Heart left ventricle (tissue), 16 donors: ENCODE data around the gene LRBA. TPM values are rescaled to one million over a fixed set of nuclear protein-coding genes. Genes with fewer than 3 reads are reported as not detected.

ENCODE experiments used
- ATAC-seq, 4 donors: fragments of 200-7000 bp; cut with Tn5 transposase; one replicate each; pipeline ENCODE4 v1.9.1; 2020 to 2022; ENCODE audit warnings: moderate library complexity in 4 of 4, mild to moderate bottlenecking in 3 of 4, moderate number of reproducible peaks in 1 of 4
- DNase-seq, 5 donors: peaks; one replicate each; pipeline ENCODE4 v3.0.0-alpha.2; 2020
- H3K27ac ChIP-seq, 12 donors: fragments of 200-600 bp; sonication (generic) in 4 of 12; one replicate each; pipeline versions ENCODE4 v1.5.0 to v1.8.0; 2016 to 2022; ENCODE audit warnings: mild to moderate bottlenecking in 2 of 12
- H3K27me3 ChIP-seq, 9 donors: fragments of 200-600 bp; sonication (generic) in 2 of 9; one replicate each; pipeline versions ENCODE4 v1.5.1 to v1.8.0; 2016 to 2022; ENCODE audit warnings: mild to moderate bottlenecking in 3 of 9
- H3K36me3 ChIP-seq, 9 donors: fragments of 200-600 bp; sonication (generic) in 2 of 9; one replicate each; pipeline versions ENCODE4 v1.5.0 to v1.8.0; 2018 to 2022; ENCODE audit warnings: mild to moderate bottlenecking in 2 of 9
- H3K4me1 ChIP-seq, 12 donors: fragments of 200-600 bp; sonication (generic) in 4 of 12; one replicate each; pipeline versions ENCODE4 v1.5.0 to v1.8.0; 2016 to 2022; ENCODE audit warnings: mild to moderate bottlenecking in 3 of 12
- H3K4me3 ChIP-seq, 12 donors: fragments of 200-600 bp; sonication (generic) in 4 of 12; one replicate each; pipeline versions ENCODE4 v1.5.0 to v1.8.0; 2017 to 2022; ENCODE audit warnings: mild to moderate bottlenecking in 9 of 12, moderate library complexity in 4 of 12
- H3K9me3 ChIP-seq, 12 donors: fragments of 200-600 bp; sonication (generic) in 4 of 12; one replicate each; pipeline versions ENCODE4 v1.5.0 to v1.8.0; 2016 to 2022; ENCODE audit warnings: mild to moderate bottlenecking in 1 of 12
- POLR2A ChIP-seq, 2 donors: fragments of 450-650 bp; IDR thresholded peaks; one replicate each; pipeline ENCODE4 v1.6.1; 2017; ENCODE audit warnings: antibody characterized with exemption in 2 of 2, mild to moderate bottlenecking in 2 of 2, moderate library complexity in 2 of 2
- WGBS, 4 donors: extraction: QIAGEN DNeasy Blood & Tissue Kit in 2 of 4; methylation state at CpG; one replicate each; pipeline versions ENCODE4 v1.1.5 to v1.1.7; 2013 to 2018; 5-methylcytosine and 5-hydroxymethylcytosine counted together
- intact Hi-C, 10 donors: fragments of 100-400 bp; cut with DNase I; formaldehyde crosslinking; loops; one replicate each; pipeline versions ENCODE4 v1.11.1 to v1.14.2; 2022
- polyA plus RNA-seq, 2 donors: library from polyadenylated mRNA; stranded (reverse); fragments of 200-250 nt; gene quantifications; one replicate each; pipeline ENCODE4 v1.2.3, GENCODE V29; 2013
- total RNA-seq, 9 donors: library from RNA; depleted of rRNA in 2 of 9; stranded (reverse); fragments of >200 nt in 2 of 9; fragmentation: NEBNext Ultra II Directional in 3 of 9; extraction: Animal tissue kit (Norgen Biotek cat#: 25700) in 3 of 9; gene quantifications; one replicate each; pipeline versions ENCODE4 v1.1.0 to v1.2.4, GENCODE V29; 2016 to 2023
- TF ChIP-seq, protein P1 (sequence below), 12 donors: fragments of 200-600 bp; sonication (generic) in 4 of 12; IDR thresholded peaks; one replicate each; pipeline versions ENCODE4 v1.5.0 to v1.8.0; 2018 to 2022; ENCODE audit warnings: antibody characterized with exemption in 12 of 12, mild to moderate bottlenecking in 5 of 12
- donor health status: ischemic (EF 13 %, LVEDD 7.1; RV severe dilation, severe dysfunction).
- donor health status: healthy with polysubstance abuse.
- donor health status: DM: no; HTN: yes; CAD: no.
- donor health status: DM: no; HTN: no; CAD: no.
- donor health status: ischemic (EF 25% LVEDD 6.9; RV normal size, moderate dysfunction).
- donor health status: ischemic (EF 25% LVEDD 5.7; RV mildly dilated, moderate dysfunction).
- donor health status: healthy.
- donor health status: DM: yes; HTN: yes; CAD: no.
- donor health status: ischemic (EF 35%, LVEDD 5.7; RV mildly dilated, moderate dysfunction).
- donor health status: nonischemic (EF 11% LVEDD 7.7; RV severe dilation, severe dysfunction).
- donor health status: DM: yes; HTN: yes; CAD: no.
- donor health status: PGD.
- donor health status: ischemic (EF 29% LVEDD 5.4; RV normal size, mild dysfunction).
- donor health status: nonischemic (EF 23%, LVEDD 6.1; RV moderate dilation, normal function).

Gene LRBA
- total and polyA plus RNA-seq, 11 donors: 6.5 to 35.1 (median 22.6) TPM

- ATAC-seq: no peak
- H3K4me1 ChIP-seq: no peaks in the 10 kb centered on the region
Observed at GRCh38 chr4:150447356-150447755, 567.7 kb downstream of the LRBA start.

DNA sequence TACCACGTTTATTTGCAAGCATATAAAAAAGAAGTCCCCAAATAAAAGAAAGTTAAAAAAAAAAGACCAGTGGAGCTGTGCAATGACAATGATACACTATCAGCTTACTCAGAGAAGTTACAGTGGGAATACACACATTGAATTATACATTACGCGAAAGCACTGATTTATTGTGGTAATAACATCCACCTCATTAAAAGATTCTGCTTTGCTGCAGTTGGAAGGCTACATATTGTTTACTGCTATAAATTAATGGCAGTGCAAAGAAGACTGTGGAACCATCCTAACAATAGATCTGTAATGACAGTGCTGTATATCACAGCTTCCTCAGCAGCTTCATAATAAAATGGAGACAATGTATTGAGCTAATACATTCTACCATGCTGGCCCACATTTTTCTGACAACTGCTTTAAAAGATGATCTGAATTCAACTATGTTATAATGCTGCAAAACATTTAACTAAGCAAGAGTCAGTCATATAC, 575.6 kb downstream of the LRBA start:
- intact Hi-C loops: no loop called here
- TF ChIP-seq, protein P1, sequence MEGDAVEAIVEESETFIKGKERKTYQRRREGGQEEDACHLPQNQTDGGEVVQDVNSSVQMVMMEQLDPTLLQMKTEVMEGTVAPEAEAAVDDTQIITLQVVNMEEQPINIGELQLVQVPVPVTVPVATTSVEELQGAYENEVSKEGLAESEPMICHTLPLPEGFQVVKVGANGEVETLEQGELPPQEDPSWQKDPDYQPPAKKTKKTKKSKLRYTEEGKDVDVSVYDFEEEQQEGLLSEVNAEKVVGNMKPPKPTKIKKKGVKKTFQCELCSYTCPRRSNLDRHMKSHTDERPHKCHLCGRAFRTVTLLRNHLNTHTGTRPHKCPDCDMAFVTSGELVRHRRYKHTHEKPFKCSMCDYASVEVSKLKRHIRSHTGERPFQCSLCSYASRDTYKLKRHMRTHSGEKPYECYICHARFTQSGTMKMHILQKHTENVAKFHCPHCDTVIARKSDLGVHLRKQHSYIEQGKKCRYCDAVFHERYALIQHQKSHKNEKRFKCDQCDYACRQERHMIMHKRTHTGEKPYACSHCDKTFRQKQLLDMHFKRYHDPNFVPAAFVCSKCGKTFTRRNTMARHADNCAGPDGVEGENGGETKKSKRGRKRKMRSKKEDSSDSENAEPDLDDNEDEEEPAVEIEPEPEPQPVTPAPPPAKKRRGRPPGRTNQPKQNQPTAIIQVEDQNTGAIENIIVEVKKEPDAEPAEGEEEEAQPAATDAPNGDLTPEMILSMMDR (IDR thresholded peaks at IDR 0.05): no peak
- no peak for TF ChIP-seq POLR2A (IDR thresholded peaks at IDR 0.05)
- Histone ChIP-seq H3K9me3 (no peaks in the 10 kb centered on the region), H3K4me3 (no peak overlapping the region), H3K36me3 (peaks cover 0 to 10% (median 0%) of the 10 kb centered on the region in 9 donors), H3K4me1 (no peaks in the 10 kb centered on the region), H3K27ac (no peak overlapping the region), H3K27me3 (no peaks in the 10 kb centered on the region)
- DNase-seq (no peak), ATAC-seq (no peak)
- 90 to 95% (median 94%) methylated on average over 3 of the region's 3 CpGs for WGBS, 4 donors

More at GRCh38 chr4:150447356-150447755, 567.7 kb downstream of the LRBA start:
- 82 to 88% (median 84%) methylated on average over 1 of the region's 1 CpG for WGBS, 4 donors
- Histone ChIP-seq H3K27ac (no peak overlapping the region), H3K27me3 (no peaks in the 10 kb centered on the region), H3K9me3 (peaks cover 0 to 10% (median 0%) of the 10 kb centered on the region in 12 donors), H3K36me3 (no peaks in the 10 kb centered on the region), H3K4me3 (no peak overlapping the region)
- DNase-seq: no peak
- TF ChIP-seq, protein P1 (IDR thresholded peaks at IDR 0.05): no peak
- no peak for TF ChIP-seq POLR2A (IDR thresholded peaks at IDR 0.05)
- intact Hi-C loops: no loop called here

GRCh38 chr4:150436598-150437370, 578.3 kb downstream of the LRBA start:
- DNase-seq (no peak), ATAC-seq (no peak)
- no peaks in the 10 kb centered on the region for H3K4me1 ChIP-seq
- intact Hi-C loops: no loop called here
- H3K9me3 ChIP-seq: no peaks in the 10 kb centered on the region
- no peak for TF ChIP-seq POLR2A (IDR thresholded peaks at IDR 0.05)
- TF ChIP-seq, protein P1 (IDR thresholded peaks at IDR 0.05): no peak
- WGBS, 4 donors: 89 to 99% (median 96%) methylated on average over 2 of the region's 2 CpGs
- no peak overlapping the region for H3K4me3 ChIP-seq
- no peak overlapping the region for H3K27ac ChIP-seq
- H3K27me3 ChIP-seq: no peaks in the 10 kb centered on the region
- H3K36me3 ChIP-seq: peaks cover 0 to 10% (median 0%) of the 10 kb centered on the region in 9 donors

DNA sequence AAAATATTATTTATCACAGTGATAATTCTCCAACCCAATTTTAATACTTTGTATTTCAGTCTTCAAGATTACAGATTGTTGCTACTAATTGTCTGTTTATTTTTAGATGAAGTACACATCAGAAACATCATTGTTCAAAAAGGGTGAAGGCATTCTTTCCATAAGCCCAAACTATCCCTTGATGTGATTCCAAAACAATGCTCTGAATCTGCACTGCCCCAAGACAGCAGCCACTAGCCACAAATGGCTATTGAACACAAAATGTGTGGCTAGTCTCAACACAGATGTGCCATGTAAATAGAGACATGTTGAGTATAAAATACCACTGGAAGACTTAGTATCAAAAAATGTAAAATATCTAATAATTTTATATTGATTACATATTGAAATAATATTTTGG, 583.9 kb downstream of the LRBA start:
- Histone ChIP-seq H3K4me1 (no peaks in the 10 kb centered on the region), H3K27ac (no peak overlapping the region), H3K27me3 (no peaks in the 10 kb centered on the region), H3K4me3 (no peak overlapping the region), H3K36me3 (peaks cover 0 to 10% (median 0%) of the 10 kb centered on the region in 9 donors), H3K9me3 (no peaks in the 10 kb centered on the region)
- ATAC-seq (no peak), DNase-seq (no peak)
- intact Hi-C loops: no loop called here
- TF ChIP-seq POLR2A (IDR thresholded peaks at IDR 0.05): no peak
- TF ChIP-seq, protein P1 (IDR thresholded peaks at IDR 0.05): no peak
